H9 (cell line): ENCODE measurements around the gene BACH2. TPM values are rescaled to one million over a fixed set of nuclear protein-coding genes. Genes with fewer than 3 reads are reported as not detected.

Experiments
- DNase-seq: peaks from one replicate; pipeline ENCODE4 v3.0.0-alpha.2; 2017
- H2AFZ ChIP-seq: one replicate; pipeline ENCODE4 v1.6.1; 2013; ENCODE audit warnings: mild to moderate bottlenecking, low read length, control low read depth, moderate library complexity
- H2AK5ac ChIP-seq: 2 replicates; pipeline ENCODE4 v1.6.1; 2013; ENCODE audit warnings: low read length, control low read depth, mixed read lengths; ENCODE audit not compliant: insufficient read length
- H2BK120ac ChIP-seq: one replicate; pipeline ENCODE4 v1.6.1; 2013; ENCODE audit warnings: low read depth, mild to moderate bottlenecking, low read length, control low read depth, inconsistent platforms; ENCODE audit not compliant: poor library complexity, severe bottlenecking
- H2BK12ac ChIP-seq: 2 replicates; pipeline ENCODE4 v1.6.1; 2013; ENCODE audit warnings: low read length, control low read depth, mixed read lengths, low read depth; ENCODE audit not compliant: insufficient read length
- H2BK15ac ChIP-seq: 2 replicates; pipeline ENCODE4 v1.6.1; 2013; ENCODE audit warnings: low read depth, low read length, control low read depth
- H2BK20ac ChIP-seq: one replicate; pipeline ENCODE4 v1.6.1; 2013; ENCODE audit warnings: low read depth, mild to moderate bottlenecking, low read length, control low read depth, inconsistent platforms; ENCODE audit not compliant: poor library complexity, severe bottlenecking
- H2BK5ac ChIP-seq: 2 replicates; pipeline ENCODE4 v1.6.1; 2013; ENCODE audit warnings: low read length, control low read depth, mixed read lengths; ENCODE audit not compliant: insufficient read length
- H3K14ac ChIP-seq: 2 replicates; pipeline ENCODE4 v1.6.1; 2013; ENCODE audit warnings: low read length, control low read depth; ENCODE audit not compliant: insufficient read depth
- H3K18ac ChIP-seq: 2 replicates; pipeline ENCODE4 v1.6.1; 2013; ENCODE audit warnings: low read depth, mild to moderate bottlenecking, mixed read lengths, low read length, control low read depth; ENCODE audit not compliant: insufficient read length
- H3K23ac ChIP-seq: 2 replicates; pipeline ENCODE4 v1.6.1; 2013; ENCODE audit warnings: low read length, control low read depth, mixed read lengths, low read depth; ENCODE audit not compliant: insufficient read length
- H3K23me2 ChIP-seq: 2 replicates; pipeline ENCODE4 v1.6.1; 2013; ENCODE audit warnings: low read depth, mild to moderate bottlenecking, mixed read lengths, low read length, control low read depth; ENCODE audit not compliant: insufficient read length, poor library complexity, severe bottlenecking
- H3K27ac ChIP-seq: 2 replicates; pipeline ENCODE4 v1.5.1; 2013; ENCODE audit warnings: low read length, control low read depth, mixed read lengths, low read depth; ENCODE audit not compliant: insufficient read length
- H3K27me3 ChIP-seq: 2 replicates; pipeline ENCODE4 v1.6.1; 2013; ENCODE audit warnings: low read length, control low read depth, inconsistent platforms; ENCODE audit not compliant: insufficient read depth
- H3K4ac ChIP-seq: 2 replicates; pipeline ENCODE4 v1.6.1; 2013; ENCODE audit warnings: low read depth, mild to moderate bottlenecking, control low read depth, inconsistent platforms, low read length, moderate library complexity
- H3K4me1 ChIP-seq: 2 replicates; pipeline ENCODE4 v1.6.1; 2013; ENCODE audit warnings: low read length, control low read depth, inconsistent platforms; ENCODE audit not compliant: insufficient read depth
- H3K4me2 ChIP-seq: 2 replicates; pipeline ENCODE4 v1.6.1; 2013; ENCODE audit warnings: low read length, control low read depth, mixed read lengths; ENCODE audit not compliant: insufficient read length, insufficient read depth
- H3K56ac ChIP-seq: 2 replicates; pipeline ENCODE4 v1.6.1; 2013; ENCODE audit warnings: low read depth, mild to moderate bottlenecking, mixed read lengths, low read length, control low read depth; ENCODE audit not compliant: insufficient read length
- H3K79me1 ChIP-seq: 2 replicates; pipeline ENCODE4 v1.6.1; 2013; ENCODE audit warnings: low read depth, mild to moderate bottlenecking, moderate library complexity, low read length, control low read depth, inconsistent platforms; ENCODE audit not compliant: insufficient read depth, poor library complexity, severe bottlenecking
- H3K79me2 ChIP-seq: 2 replicates; pipeline ENCODE4 v1.6.1; 2013; ENCODE audit warnings: low read length, control low read depth, inconsistent platforms; ENCODE audit not compliant: insufficient read depth
- H3K9ac ChIP-seq: 2 replicates; pipeline ENCODE4 v1.6.1; 2013; ENCODE audit warnings: low read length, control low read depth, mixed read lengths; ENCODE audit not compliant: insufficient read length; ENCODE audit errors: extremely low read depth
- H3K9me3 ChIP-seq: one replicate; pipeline ENCODE4 v1.6.1; 2013; ENCODE audit warnings: low read depth, low read length, inconsistent platforms; ENCODE audit not compliant: control insufficient read depth
- H3T11ph ChIP-seq: one replicate; pipeline ENCODE4 v1.6.1; 2013; ENCODE audit warnings: mild to moderate bottlenecking, low read length, control low read depth, inconsistent platforms
- H4K20me1 ChIP-seq: one replicate; pipeline ENCODE4 v1.6.1; 2013; ENCODE audit not compliant: control insufficient read depth, insufficient read length, insufficient read depth
- H4K5ac ChIP-seq: 2 replicates; pipeline ENCODE4 v1.6.1; 2013; ENCODE audit warnings: low read depth, mild to moderate bottlenecking, mixed read lengths, low read length, control low read depth; ENCODE audit not compliant: insufficient read length
- H4K8ac ChIP-seq: replicated peaks from 2 replicates; pipeline ENCODE4 v1.6.1; 2013; ENCODE audit warnings: low read length, control low read depth, mixed read lengths, low read depth; ENCODE audit not compliant: insufficient read length
- H4K91ac ChIP-seq: 2 replicates; pipeline ENCODE4 v1.6.1; 2013; ENCODE audit warnings: low read depth, mild to moderate bottlenecking, moderate library complexity, mixed read lengths, low read length, control low read depth; ENCODE audit not compliant: insufficient read length
- H3K27ac Mint-ChIP-seq, 3 experiments: 2 replicates in 2 of 3; 3 replicates in 1 of 3; pipeline ENCODE4 v1.8.0; 2020 to 2021; ENCODE audit warnings: mixed read lengths in 3 of 3, mild to moderate bottlenecking in 1 of 3, moderate library complexity in 1 of 3
- H3K27me3 Mint-ChIP-seq: 2 replicates; pipeline ENCODE4 v1.8.0; 2021; ENCODE audit warnings: low read depth, mild to moderate bottlenecking, moderate library complexity, mixed read lengths
- H3K36me3 Mint-ChIP-seq, 3 experiments: 2 replicates in 2 of 3; 3 replicates in 1 of 3; pipeline ENCODE4 v1.8.0; 2020 to 2021; ENCODE audit warnings: low read depth in 3 of 3, mixed read lengths in 3 of 3; ENCODE audit not compliant: insufficient read depth in 1 of 3
- H3K4me1 Mint-ChIP-seq, 2 experiments: 2 replicates each; pipeline ENCODE4 v1.8.0; 2020; ENCODE audit warnings: mixed read lengths in 2 of 2
- H3K4me3 Mint-ChIP-seq, 2 experiments: 2 replicates in 1 of 2; 3 replicates in 1 of 2; pipeline ENCODE4 v1.8.0; 2020 to 2021; ENCODE audit warnings: mild to moderate bottlenecking in 2 of 2, mixed read lengths in 2 of 2, moderate library complexity in 1 of 2
- H3K9me3 Mint-ChIP-seq, 2 experiments: 2 replicates in 1 of 2; 3 replicates in 1 of 2; pipeline ENCODE4 v1.8.0; 2020; ENCODE audit warnings: mild to moderate bottlenecking in 2 of 2, mixed read lengths in 2 of 2, moderate library complexity in 1 of 2
- CTCF ChIP-seq: fragments of 200-600 bp; sonication (generic); conservative IDR thresholded peaks from 3 replicates; pipeline ENCODE4 v1.8.0; 2021; ENCODE audit warnings: antibody characterized with exemption, mild to moderate bottlenecking
- whole genome bisulfite sequencing: extraction: QIAGEN DNeasy Blood & Tissue Kit; methylation state at CpG from one replicate; pipeline ENCODE4 v1.1.7; 2013; ENCODE audit warnings: missing lambda C conversion rate, low lambda C conversion rate, mixed read lengths; ENCODE audit not compliant: insufficient read length; ENCODE audit errors: extremely low coverage; 5-methylcytosine and 5-hydroxymethylcytosine counted together
- total RNA-seq: library from RNA; stranded (reverse); gene quantifications from 2 replicates; pipeline ENCODE4 v1.2.1, GENCODE V29; 2021

Gene BACH2
- total RNA-seq, 1 experiment from 2014 or later = 2.0 TPM

- H3K4ac ChIP-seq = no peak overlapping the region
- no peaks in the 10 kb centered on the region for H3K79me2 ChIP-seq
- no peaks in the 10 kb centered on the region for H3K23me2 ChIP-seq
- H3K9ac ChIP-seq = no peak overlapping the region
- H2AFZ ChIP-seq = no peak overlapping the region
- no peak overlapping the region for H2BK20ac ChIP-seq
- no CpG with 5 or more reads among the region's 6 CpGs for WGBS
- H3K27ac ChIP-seq = no peak overlapping the region
- no peaks in the 10 kb centered on the region for H3K9me3 ChIP-seq
- H2BK12ac ChIP-seq = no peak overlapping the region
- H3K18ac ChIP-seq = no peak overlapping the region
- Mint-ChIP-seq H3K9me3 (no peaks in the 10 kb centered on the region), H3K27me3 (no peaks in the 10 kb centered on the region), H3K4me1 (peaks cover 0 to 3% of the 10 kb centered on the region in 2 experiments; a peak in 3 of 4 replicates), H3K36me3 (no peaks in the 10 kb centered on the region), H3K4me3 (no peak overlapping the region), H3K27ac (no peak overlapping the region)
- no peak overlapping the region for H3K56ac ChIP-seq
- no peak overlapping the region for H4K8ac ChIP-seq
- H3T11ph ChIP-seq = no peak overlapping the region
- no peak for DNase-seq
- no peak overlapping the region for H2BK15ac ChIP-seq
- no peak overlapping the region for H2BK5ac ChIP-seq
- no peak overlapping the region for H4K91ac ChIP-seq
- no peaks in the 10 kb centered on the region for H3K27me3 ChIP-seq
- no peak overlapping the region for H2BK120ac ChIP-seq
- no peak overlapping the region for H3K14ac ChIP-seq
- no peak for TF ChIP-seq CTCF
- no peak overlapping the region for H3K23ac ChIP-seq
- H2AK5ac ChIP-seq = no peak overlapping the region
- no peaks in the 10 kb centered on the region for H4K20me1 ChIP-seq
- no peak overlapping the region for H3K4me2 ChIP-seq
- H3K79me1 ChIP-seq = no peaks in the 10 kb centered on the region
- H3K4me1 ChIP-seq = no peaks in the 10 kb centered on the region; the same call in 1 of the 2 replicates
- no peak overlapping the region for H4K5ac ChIP-seq
Measured at GRCh38 chr6:89979481-89980119, 317.0 kb downstream of the BACH2 start.
